CD4-positive, alpha-beta T cell treated with Interleukin-17A for 4 hours (primary cell): ENCODE measurements around the gene GINS2.

Experiments used
- DNase-seq: peaks from one replicate; pipeline ENCODE4 v3.0.0-alpha.2; 2020; ENCODE audit warnings: mixed read lengths

GINS2 gene

GRCh38 chr16:85716022-85716679 is 27.4 kb upstream of the GINS2 start:
- DNase-seq: no peak

- no peak for DNase-seq
These were observed 26.6 kb upstream of the GINS2 start for GRCh38 chr16:85715169-85716021.

- DNase-seq: no peak
These were observed 24.0 kb upstream of the GINS2 start for GRCh38 chr16:85712801-85713200.

GRCh38 chr16:85711982-85712587 is 23.3 kb upstream of the GINS2 start:
- no peak for DNase-seq

GRCh38 chr16:85710732-85711131 is 22.0 kb upstream of the GINS2 start:
- DNase-seq: no peak

GRCh38 chr16:85709766-85710585 is 21.2 kb upstream of the GINS2 start:
- DNase-seq: no peak

GRCh38 chr16:85708338-85708737 is 19.6 kb upstream of the GINS2 start:
- no peak for DNase-seq

- no peak for DNase-seq
These were observed 18.9 kb upstream of the GINS2 start for GRCh38 chr16:85707528-85708095.

GRCh38 chr16:85706449-85707034 is 17.8 kb upstream of the GINS2 start:
- no peak for DNase-seq

- no peak for DNase-seq
These were observed 16.4 kb upstream of the GINS2 start for GRCh38 chr16:85704900-85705846.

GRCh38 chr16:85704011-85704410 is 15.3 kb upstream of the GINS2 start:
- no peak for DNase-seq

GRCh38 chr16:85699628-85700027 is 10.9 kb upstream of the GINS2 start:
- no peak for DNase-seq

- DNase-seq: no peak
These were observed 10.3 kb upstream of the GINS2 start for GRCh38 chr16:85698935-85699558.

GRCh38 chr16:85698459-85698891 is 9.7 kb upstream of the GINS2 start:
- DNase-seq: no peak

GRCh38 chr16:85697431-85697830 is 8.7 kb upstream of the GINS2 start:
- DNase-seq: no peak

GRCh38 chr16:85696781-85697180 is 8.0 kb upstream of the GINS2 start:
- no peak for DNase-seq

- DNase-seq: no peak
These were observed 6.7 kb upstream of the GINS2 start for GRCh38 chr16:85695196-85696128.

- no peak for DNase-seq
These were observed 1.8 kb upstream of the GINS2 start for GRCh38 chr16:85690469-85691064.

GRCh38 chr16:85689950-85690320 is 1.2 kb upstream of the GINS2 start:
- DNase-seq: no peak
